ENCODE results near the gene MC3R.

MC3R gene

GRCh38 chr20:56257604-56258003 lies 9.1 kb downstream of the MC3R start:
- DNase-seq: no peak

GRCh38 chr20:56259948-56260347 lies 11.4 kb downstream of the MC3R start:
- no peak for DNase-seq

DNA sequence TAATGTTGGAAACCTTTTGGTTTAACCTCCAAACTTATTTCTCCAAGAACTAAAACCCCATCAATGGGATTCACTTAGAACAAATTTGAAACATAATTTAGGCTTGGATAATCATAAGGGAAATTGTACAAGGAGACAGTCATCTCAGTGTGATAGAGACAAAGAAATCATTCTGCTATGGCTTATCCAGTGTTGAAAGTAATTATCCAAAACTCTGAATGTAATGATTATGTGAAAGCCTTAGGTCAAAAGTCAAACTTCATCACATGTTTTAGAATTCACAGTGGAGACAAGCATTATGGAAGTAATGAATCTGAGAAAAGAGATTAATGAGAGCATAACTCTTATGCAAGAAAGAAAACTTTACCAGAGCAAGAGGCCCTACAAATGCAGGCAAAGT lies 20.0 kb downstream of the MC3R start:
- no peak for DNase-seq

- DNase-seq: no peak
Observed at GRCh38 chr20:56271974-56272373, 23.4 kb downstream of the MC3R start.

DNA sequence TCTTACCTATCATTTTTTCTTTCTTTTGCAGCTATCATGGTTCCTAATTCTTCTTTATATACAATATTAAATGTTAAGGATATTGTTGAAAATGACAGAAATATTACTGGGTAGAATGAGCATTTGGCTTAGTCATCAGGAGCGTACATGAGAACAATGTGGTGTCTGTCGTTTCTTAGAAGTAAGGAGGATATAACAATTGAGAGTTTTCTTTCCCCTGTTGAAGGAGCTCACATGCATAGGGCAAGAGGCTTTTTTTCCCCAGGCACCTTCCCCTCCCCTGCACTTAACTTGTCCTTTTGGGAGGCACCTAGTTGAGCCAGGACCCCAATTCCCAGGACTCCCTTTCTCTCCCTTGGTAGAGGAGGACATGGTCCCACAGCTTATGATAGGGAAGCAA lies 25.0 kb downstream of the MC3R start:
- no peak for DNase-seq

GRCh38 chr20:56274156-56274555 lies 25.6 kb downstream of the MC3R start:
- DNase-seq: no peak

GRCh38 chr20:56278196-56278595 lies 29.7 kb downstream of the MC3R start:
- no peak for DNase-seq

DNA sequence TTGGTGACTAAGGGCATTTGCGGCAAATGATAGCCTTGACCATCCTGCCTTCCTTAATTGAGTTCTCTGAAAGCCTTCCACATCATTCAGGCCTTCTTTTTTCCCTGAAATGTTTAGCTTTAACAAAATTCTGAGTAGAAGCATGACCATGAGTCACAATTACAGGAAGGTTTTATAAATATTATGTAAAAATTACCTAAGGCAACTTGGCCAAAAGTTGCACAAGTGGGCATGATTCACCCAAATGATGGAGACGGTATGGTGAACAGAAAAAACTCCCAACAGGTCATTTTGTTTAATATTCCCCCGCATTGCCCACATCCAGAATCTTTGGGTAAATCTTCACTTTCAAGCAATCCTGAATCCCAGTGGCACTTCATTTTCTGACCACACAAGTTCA lies 37.0 kb downstream of the MC3R start:
- DNase-seq: no peak

GRCh38 chr20:56289652-56290051 lies 41.1 kb downstream of the MC3R start:
- no peak for DNase-seq

- no peak for DNase-seq
Observed at GRCh38 chr20:56299362-56299761, 50.8 kb downstream of the MC3R start.

Measured in NCI-H1105 (cell line).